DMS153 (cell line): Measurements from ENCODE around the gene SRSF6.
"Not testable (repeated sequence)": the region's sequence is repeated elsewhere in the genome, so short reads cannot be mapped to it uniquely, and the experiment has no call there.

Experiments used
- DNase-seq: peaks from one replicate; lab custom pipeline; 2025; lab: John Stamatoyannopoulos, UW

The SRSF6 gene

GRCh38 chr20:43457640-43458421 lies at the start of gene SRSF6:
Gene SRSF6 (plus strand): TSS chr20:43457896. CDS start chr20:43458034, 138 bp downstream.
- peak; percentile 83 for DNase-seq

- peak; percentile 23 for DNase-seq
Measured at GRCh38 chr20:43408848-43409576, 48.7 kb upstream of the SRSF6 start.

- no peak for DNase-seq
Measured at GRCh38 chr20:43409577-43409913, 48.2 kb upstream of the SRSF6 start.

GRCh38 chr20:43415661-43416430 lies 41.9 kb upstream of the SRSF6 start:
- no peak for DNase-seq

GRCh38 chr20:43416591-43417228 lies 41.0 kb upstream of the SRSF6 start:
- no peak for DNase-seq

GRCh38 chr20:43420192-43420591 lies 37.5 kb upstream of the SRSF6 start:
- DNase-seq: no peak

- DNase-seq: not testable (repeated sequence)
Measured at GRCh38 chr20:43420913-43421312, 36.8 kb upstream of the SRSF6 start.

GRCh38 chr20:43426172-43426571 lies 31.5 kb upstream of the SRSF6 start:
- no peak for DNase-seq

GRCh38 chr20:43430265-43431133 lies 27.2 kb upstream of the SRSF6 start:
- no peak for DNase-seq

- no peak for DNase-seq
Measured at GRCh38 chr20:43431134-43431519, 26.6 kb upstream of the SRSF6 start.

GRCh38 chr20:43432498-43432897 lies 25.2 kb upstream of the SRSF6 start:
- no peak for DNase-seq

GRCh38 chr20:43433250-43433854 lies 24.3 kb upstream of the SRSF6 start:
- no peak for DNase-seq

- no peak for DNase-seq
Measured at GRCh38 chr20:43434565-43434964, 23.1 kb upstream of the SRSF6 start.

GRCh38 chr20:43438578-43439316 lies 18.9 kb upstream of the SRSF6 start:
- DNase-seq: no peak

- DNase-seq: no peak
Measured at GRCh38 chr20:43440531-43440930, 17.2 kb upstream of the SRSF6 start.

- no peak for DNase-seq
Measured at GRCh38 chr20:43442282-43442880, 15.3 kb upstream of the SRSF6 start.

GRCh38 chr20:43444107-43444506 lies 13.6 kb upstream of the SRSF6 start:
- no peak for DNase-seq

- no peak for DNase-seq
Measured at GRCh38 chr20:43446361-43446879, 11.3 kb upstream of the SRSF6 start.

- not testable (repeated sequence) for DNase-seq
Measured at GRCh38 chr20:43448431-43448747, 9.3 kb upstream of the SRSF6 start.
